HG02970 (cell line): ENCODE measurements around the gene PSRC1.

Experiments used
- ATAC-seq: cut with Tn5 transposase; IDR thresholded peaks from one replicate; pipeline ENCODE4 v1.9.1; 2021; ENCODE audit warnings: mild to moderate bottlenecking, moderate library complexity, moderate number of reproducible peaks; ENCODE audit not compliant: unreplicated experiment, low FRiP score

PSRC1 gene

GRCh38 chr1:109261006-109261405 is 21.9 kb downstream of the PSRC1 start:
- ATAC-seq, result no peak

GRCh38 chr1:109259674-109260557 is 23.0 kb downstream of the PSRC1 start:
- no peak for ATAC-seq

- no peak for ATAC-seq
Observed at GRCh38 chr1:109258481-109259466, 24.2 kb downstream of the PSRC1 start.

GRCh38 chr1:109257682-109258421 is 25.1 kb downstream of the PSRC1 start:
- ATAC-seq, result no peak

- no peak for ATAC-seq
Observed at GRCh38 chr1:109256971-109257681, 25.8 kb downstream of the PSRC1 start.

- ATAC-seq, result no peak
Observed at GRCh38 chr1:109256085-109256484, 26.9 kb downstream of the PSRC1 start.

- ATAC-seq, result no peak
Observed at GRCh38 chr1:109255678-109256077, 27.3 kb downstream of the PSRC1 start.

GRCh38 chr1:109255097-109255651 is 27.8 kb downstream of the PSRC1 start:
- ATAC-seq, result no peak

GRCh38 chr1:109254621-109255096 is 28.3 kb downstream of the PSRC1 start:
- no peak for ATAC-seq

GRCh38 chr1:109253803-109254620 is 28.9 kb downstream of the PSRC1 start:
- ATAC-seq, result no peak

GRCh38 chr1:109252893-109253802 is 29.8 kb downstream of the PSRC1 start:
- no peak for ATAC-seq

GRCh38 chr1:109252167-109252892 is 30.6 kb downstream of the PSRC1 start:
- ATAC-seq, result no peak

- no peak for ATAC-seq
Observed at GRCh38 chr1:109251277-109252166, 31.4 kb downstream of the PSRC1 start.

GRCh38 chr1:109250454-109251276 is 32.3 kb downstream of the PSRC1 start:
- no peak for ATAC-seq
